Measurements from ENCODE around the gene AASS.

Gene AASS

GRCh38 chr7:122035876-122036275 is 108.2 kb downstream of the AASS start:
- no peak for TF ChIP-seq CTCF (IDR thresholded peaks at IDR 0.05)
- no peaks in the 10 kb centered on the region for H3K9me3 ChIP-seq (ENCODE audit: control insufficient read depth, low read length)
- H2AFZ ChIP-seq, result no peak overlapping the region
- no peaks in the 10 kb centered on the region for H3K27me3 ChIP-seq (ENCODE audit: control insufficient read depth, insufficient read depth, low read length)
- no peak overlapping the region for H3K4me2 ChIP-seq (ENCODE audit: low read length)
- no peak overlapping the region for H3K9ac ChIP-seq
- H3K4me1 ChIP-seq, result no peaks in the 10 kb centered on the region
- H3K27ac ChIP-seq, result no peak overlapping the region
- no peaks in the 10 kb centered on the region for H3K79me2 ChIP-seq
- no peak overlapping the region for H3K4me3 ChIP-seq (ENCODE audit: low read depth, low read length)
- no peaks in the 10 kb centered on the region for H3K36me3 ChIP-seq (ENCODE audit: control insufficient read depth, insufficient read depth, low read length)

GRCh38 chr7:122033641-122034040 is 110.4 kb downstream of the AASS start:
- no peaks in the 10 kb centered on the region for H3K9me3 ChIP-seq (ENCODE audit: control insufficient read depth, low read length)

GRCh38 chr7:122027058-122027457 is 117.0 kb downstream of the AASS start:
- H2AFZ ChIP-seq, result no peak overlapping the region
- no peaks in the 10 kb centered on the region for H3K27me3 ChIP-seq (ENCODE audit: control insufficient read depth, insufficient read depth, low read length)
- H3K9ac ChIP-seq, result no peak overlapping the region
- no peak overlapping the region for H3K4me3 ChIP-seq (ENCODE audit: low read depth, low read length)
- H3K9me3 ChIP-seq (ENCODE audit: control insufficient read depth, low read length), result no peaks in the 10 kb centered on the region
- no peaks in the 10 kb centered on the region for H3K79me2 ChIP-seq
- no peak overlapping the region for H3K4me2 ChIP-seq (ENCODE audit: low read length)
- TF ChIP-seq CTCF (IDR thresholded peaks at IDR 0.05), result no peak
- no peaks in the 10 kb centered on the region for H3K4me1 ChIP-seq
- H3K27ac ChIP-seq, result no peak overlapping the region
- H3K36me3 ChIP-seq (ENCODE audit: control insufficient read depth, insufficient read depth, low read length), result no peaks in the 10 kb centered on the region

More at GRCh38 chr7:122033641-122034040, 110.4 kb downstream of the AASS start:
- H3K4me2 ChIP-seq (ENCODE audit: low read length), result no peak overlapping the region
- no peak overlapping the region for H3K9ac ChIP-seq
- no peaks in the 10 kb centered on the region for H3K79me2 ChIP-seq
- no peaks in the 10 kb centered on the region for H3K27me3 ChIP-seq (ENCODE audit: control insufficient read depth, insufficient read depth, low read length)
- no peak overlapping the region for H3K4me3 ChIP-seq (ENCODE audit: low read depth, low read length)
- H3K36me3 ChIP-seq (ENCODE audit: control insufficient read depth, insufficient read depth, low read length), result no peaks in the 10 kb centered on the region
- TF ChIP-seq CTCF (IDR thresholded peaks at IDR 0.05), result no peak
- no peak overlapping the region for H2AFZ ChIP-seq
- H3K27ac ChIP-seq, result no peak overlapping the region
- H3K4me1 ChIP-seq, result no peaks in the 10 kb centered on the region

Measured in parathyroid adenoma (tissue), 2 donors.